ENCODE data around the gene SURF6. TPM values are rescaled to one million over a fixed set of nuclear protein-coding genes. Genes with fewer than 3 reads are reported as not detected.

The SURF6 gene
- total RNA-seq, 2 donors from 2014 or later = 11.5 to 12.0 TPM

Other genes with a start within 250 kb of the SURF6 start
- 10 to 100 TPM; 27.6 to 28.3 TPM for gene RALGDS, start 214.9 kb downstream of the SURF6 start, total RNA-seq
- gene GBGT1, start 172.3 kb downstream of the SURF6 start, total RNA-seq = 10 to 100 TPM; 14.2 to 19.9 TPM
- not detected for gene OBP2B, start 126.9 kb downstream of the SURF6 start, total RNA-seq
- gene ABO, start 61.0 kb downstream of the SURF6 start, total RNA-seq = 1 to 10 TPM; 1.5 to 2.1 TPM
- gene MED22, start 11.9 kb upstream of the SURF6 start, total RNA-seq = 10 to 100 TPM; 28.6 to 28.9 TPM
- gene RPL7A, start 12.0 kb upstream of the SURF6 start, total RNA-seq = 1,000 to 10,000 TPM; 1,252 to 1,287 TPM
- 10 to 100 TPM; 27.7 to 30.2 TPM for gene SURF1, start 20.3 kb upstream of the SURF6 start, total RNA-seq
- gene SURF2, start 20.4 kb upstream of the SURF6 start, total RNA-seq = 10 to 100 TPM; 11.8 to 12.0 TPM
- 100 to 1,000 TPM; 130 TPM for gene SURF4, start 39.9 kb upstream of the SURF6 start, total RNA-seq
- gene STKLD1, start 40.2 kb upstream of the SURF6 start, total RNA-seq = 1 to 10 TPM in 1 of 2 donors, under 1 TPM in 1; 0.57 to 1.2 TPM
- 10 to 100 TPM; 10.4 to 11.1 TPM for gene REXO4, start 81.8 kb upstream of the SURF6 start, total RNA-seq
- 1 to 10 TPM in 1 of 2 donors, under 1 TPM in 1; 0.48 to 1.8 TPM for gene ADAMTS13, start 86.2 kb upstream of the SURF6 start, total RNA-seq
- gene CACFD1, start 123.8 kb upstream of the SURF6 start, total RNA-seq = 10 to 100 TPM; 11.7 to 13.4 TPM
- gene SLC2A6, start 142.9 kb upstream of the SURF6 start, total RNA-seq = 1 to 10 TPM; 3.2 to 4.0 TPM
- not detected for gene MYMK, start 188.8 kb upstream of the SURF6 start, total RNA-seq
- gene ADAMTSL2, start 198.5 kb upstream of the SURF6 start, total RNA-seq = 10 to 100 TPM in 1 of 2 donors, 1 to 10 TPM in 1; 5.5 to 11.3 TPM

All from posterior vena cava (tissue), 2 donors.